H1 (cell line): ENCODE data around the gene ARHGEF25. TPM values are rescaled to one million over a fixed set of nuclear protein-coding genes. Genes with fewer than 3 reads are reported as not detected.
"Not testable (repeated sequence)": the region's sequence is repeated elsewhere in the genome, so short reads cannot be mapped to it uniquely, and the experiment has no call there.

ENCODE experiments used
- CTCF ChIA-PET: fragments of 300-600 bp; sonication (Branson Sonifier 250); formaldehyde crosslinking; loops from one replicate; lab custom pipeline; 2021; ENCODE audit not compliant: partially characterized antibody; lab: Charles Lee
- POLR2A ChIA-PET: fragments of 300-600 bp; sonication (Branson Sonifier 250); formaldehyde crosslinking; loops from one replicate; lab custom pipeline; 2021; ENCODE audit warnings: inconsistent platforms; ENCODE audit not compliant: partially characterized antibody; lab: Charles Lee
- DNase-seq, 2 experiments: peaks; one replicate each; pipeline versions ENCODE4 v3.0.0 to v3.0.0-alpha.2; 2010 to 2022; ENCODE audit warnings: low spot score in 2 of 2, low read depth in 1 of 2, mixed read lengths in 1 of 2
- FAIRE-seq: peaks from 2 replicates; lab custom pipeline; 2011; peaks lifted over from hg19 to GRCh38; lab: Jason Lieb, UNC
- H2AFZ ChIP-seq: 2 replicates; pipeline ENCODE4 v1.8.1; 2012; ENCODE audit warnings: low read length, inconsistent platforms
- H2AK5ac ChIP-seq: 2 replicates; pipeline ENCODE4 v1.6.1; 2013; ENCODE audit warnings: low read depth, low read length
- H2BK120ac ChIP-seq: replicated peaks from 2 replicates; pipeline ENCODE3; 2013; ENCODE audit warnings: low read depth, low read length, inconsistent platforms
- H2BK12ac ChIP-seq: 2 replicates; pipeline ENCODE4 v1.6.1; 2013; ENCODE audit warnings: low read depth, low read length
- H2BK15ac ChIP-seq: 2 replicates; pipeline ENCODE4 v1.6.1; 2013; ENCODE audit warnings: low read length
- H2BK20ac ChIP-seq: 2 replicates; pipeline ENCODE4 v1.6.1; 2013; ENCODE audit warnings: low read length
- H2BK5ac ChIP-seq: 2 replicates; pipeline ENCODE4 v1.6.1; 2013; ENCODE audit warnings: low read depth, low read length
- H3K14ac ChIP-seq: 2 replicates; pipeline ENCODE4 v1.6.1; 2013; ENCODE audit warnings: inconsistent platforms; ENCODE audit not compliant: insufficient read length
- H3K18ac ChIP-seq: 2 replicates; pipeline ENCODE4 v1.6.1; 2013; ENCODE audit warnings: low read length; ENCODE audit errors: extremely low read depth
- H3K23ac ChIP-seq: 2 replicates; pipeline ENCODE4 v1.6.1; 2013; ENCODE audit warnings: inconsistent platforms; ENCODE audit not compliant: insufficient read length
- H3K23me2 ChIP-seq: 2 replicates; pipeline ENCODE4 v1.6.1; 2013; ENCODE audit warnings: low read depth, low read length
- H3K27ac ChIP-seq: 2 replicates; pipeline ENCODE4 v1.6.1; 2011; ENCODE audit warnings: low read depth, low read length, inconsistent platforms
- H3K27me3 ChIP-seq, 4 experiments: replicated peaks in 1 of 4; 1 replicate in 1 of 4; 2 replicates in 3 of 4; pipeline versions ENCODE4 v1.6.1 to v1.8.1; 2011 to 2013; ENCODE audit warnings: low read length in 3 of 4, mild to moderate bottlenecking in 3 of 4, inconsistent platforms in 2 of 4, mixed read lengths in 2 of 4, moderate library complexity in 1 of 4; ENCODE audit not compliant: control insufficient read depth in 3 of 4, insufficient read depth in 3 of 4; ENCODE audit errors: extremely low read depth in 1 of 4
- H3K36me3 ChIP-seq, 4 experiments: 2 replicates each; pipeline versions ENCODE4 v1.6.1 to v1.8.1; 2011 to 2013; ENCODE audit warnings: mild to moderate bottlenecking in 4 of 4, low read length in 3 of 4, moderate library complexity in 2 of 4, control low read depth in 1 of 4, inconsistent platforms in 1 of 4; ENCODE audit not compliant: insufficient read depth in 4 of 4, control insufficient read depth in 2 of 4
- H3K4ac ChIP-seq: replicated peaks from 2 replicates; pipeline ENCODE3; 2013; ENCODE audit warnings: low read length, low read depth, mixed read lengths, inconsistent platforms; ENCODE audit not compliant: insufficient read length
- H3K4me1 ChIP-seq, 4 experiments: replicated peaks in 1 of 4; 1 replicate in 1 of 4; 2 replicates in 3 of 4; pipeline versions ENCODE4 v1.6.1 to v1.8.1; 2011 to 2013; ENCODE audit warnings: low read length in 3 of 4, inconsistent platforms in 2 of 4, mixed read lengths in 1 of 4; ENCODE audit not compliant: insufficient read depth in 4 of 4, control insufficient read depth in 3 of 4
- H3K4me2 ChIP-seq, 2 experiments: 2 replicates each; pipeline versions ENCODE4 v1.6.1 to v1.8.1; 2011 to 2013; ENCODE audit warnings: low read depth in 2 of 2, low read length in 2 of 2, control low read depth in 1 of 2, inconsistent platforms in 1 of 2, mild to moderate bottlenecking in 1 of 2; ENCODE audit not compliant: insufficient read depth in 1 of 2
- H3K4me3 ChIP-seq, 4 experiments: fragments of 200-600, 300-600 bp in 1 of 4; sonication (generic), shearing (Covaris generic), sonication (Bioruptor Twin) in 1 of 4; 2 replicates each; pipeline versions ENCODE4 v1.5.1 to v1.8.1; 2011 to 2016; ENCODE audit warnings: low read length in 4 of 4, low read depth in 3 of 4, control low read depth in 2 of 4, inconsistent platforms in 2 of 4, mild to moderate bottlenecking in 2 of 4, mixed read lengths in 1 of 4, moderate library complexity in 1 of 4; ENCODE audit not compliant: insufficient read depth in 2 of 4; ENCODE audit errors: extremely low read depth in 1 of 4
- H3K56ac ChIP-seq: replicated peaks from 2 replicates; pipeline ENCODE3; 2013; ENCODE audit warnings: low read depth, mild to moderate bottlenecking, mixed read lengths, low read length, inconsistent platforms; ENCODE audit not compliant: insufficient read length
- H3K79me1 ChIP-seq: 2 replicates; pipeline ENCODE4 v1.6.1; 2013; ENCODE audit warnings: low read depth, low read length, control low read depth
- H3K79me2 ChIP-seq, 2 experiments: 2 replicates each; pipeline versions ENCODE4 v1.6.1 to v1.8.1; 2012 to 2013; ENCODE audit warnings: low read length in 2 of 2, mild to moderate bottlenecking in 2 of 2, inconsistent platforms in 1 of 2; ENCODE audit not compliant: insufficient read depth in 2 of 2, control insufficient read depth in 1 of 2
- H3K9ac ChIP-seq, 4 experiments: replicated peaks in 1 of 4; 1 replicate in 1 of 4; 2 replicates in 3 of 4; pipeline versions ENCODE4 v1.6.1 to v1.8.1; 2011 to 2013; ENCODE audit warnings: low read depth in 3 of 4, low read length in 3 of 4, control low read depth in 2 of 4, mild to moderate bottlenecking in 2 of 4, moderate library complexity in 2 of 4, inconsistent platforms in 1 of 4; ENCODE audit errors: extremely low read depth in 1 of 4
- H3K9me3 ChIP-seq, 2 experiments: 2 replicates each; pipeline versions ENCODE4 v1.6.1 to v1.8.1; 2012 to 2013; ENCODE audit warnings: mild to moderate bottlenecking in 2 of 2, moderate library complexity in 2 of 2, control low read depth in 1 of 2, inconsistent platforms in 1 of 2, low read depth in 1 of 2, low read length in 1 of 2, mixed read lengths in 1 of 2; ENCODE audit not compliant: insufficient read depth in 2 of 2
- H4K20me1 ChIP-seq, 2 experiments: replicated peaks in 1 of 2; 2 replicates each; pipeline versions ENCODE3 to v1.8.1; 2011 to 2013; ENCODE audit warnings: inconsistent platforms in 2 of 2, low read length in 2 of 2, mild to moderate bottlenecking in 1 of 2; ENCODE audit not compliant: insufficient read depth in 2 of 2, control insufficient read depth in 1 of 2
- H4K5ac ChIP-seq: 2 replicates; pipeline ENCODE4 v1.6.1; 2013; ENCODE audit warnings: low read length, low read depth, mixed read lengths, inconsistent platforms; ENCODE audit not compliant: insufficient read length
- H4K8ac ChIP-seq: 2 replicates; pipeline ENCODE4 v1.8.0; 2013; ENCODE audit warnings: mild to moderate bottlenecking, moderate library complexity, low read length, inconsistent platforms; ENCODE audit not compliant: insufficient read depth; ENCODE audit errors: extremely low read depth
- H4K91ac ChIP-seq: replicated peaks from 2 replicates; pipeline ENCODE3; 2013; ENCODE audit warnings: low read length, mixed read lengths, inconsistent platforms; ENCODE audit not compliant: insufficient read length
- WGBS, 2 experiments: shearing (Covaris generic) in 1 of 2; methylation state at CpG; one replicate each; pipeline versions ENCODE4 v1.1.6 to v1.1.7; 2013 to 2015; ENCODE audit warnings: low lambda C conversion rate in 2 of 2, mixed read lengths in 2 of 2, inconsistent platforms in 1 of 2, low coverage in 1 of 2, missing lambda C conversion rate in 1 of 2; ENCODE audit not compliant: insufficient replicate concordance in 2 of 2, insufficient coverage in 1 of 2, insufficient read length in 1 of 2; ENCODE audit errors: extremely low coverage in 1 of 2, missing lambda C conversion rate in 1 of 2; 5-methylcytosine and 5-hydroxymethylcytosine counted together
- polyA plus RNA-seq, 7 experiments: library from polyadenylated mRNA; depleted of rRNA in 3 of 7; stranded (reverse) in 5 of 7; unstranded in 2 of 7; fragments of >200 nt in 5 of 7; fragments of 200-250 nt in 2 of 7; gene quantifications; 1 replicate in 5 of 7; 2 replicates in 1 of 7; 4 replicates in 1 of 7; pipeline versions ENCODE4 v1.2.1 to v1.2.3, GENCODE V29; 2011 to 2013; ENCODE audit warnings: missing spikeins in 2 of 7, mixed read lengths in 2 of 7
- total RNA-seq: library from RNA; stranded (reverse); fragmentation: NEBNext Ultra II Directional; extraction: Animal tissue kit (Norgen Biotek cat#: 25700); gene quantifications from 2 replicates; pipeline ENCODE4 v1.2.1, GENCODE V29; 2021

Gene ARHGEF25
- total and polyA plus RNA-seq, 2 of the 8 experiments (the other 6 are each of a cell fraction or from before 2014, with no cell fraction given): 5.9 to 8.8 TPM

GRCh38 chr12:57570438-57570837 lies 40.8 kb upstream of the ARHGEF25 start:
- not testable (repeated sequence) for H3K27ac ChIP-seq, DNase-seq, H3K4me1 ChIP-seq, H2BK120ac ChIP-seq, H3K4me2 ChIP-seq, H3K79me1 ChIP-seq, H3K23ac ChIP-seq, H3K14ac ChIP-seq, H2AFZ ChIP-seq, H3K9ac ChIP-seq, H4K8ac ChIP-seq, H4K20me1 ChIP-seq, H4K5ac ChIP-seq, H2BK5ac ChIP-seq, FAIRE-seq, H3K79me2 ChIP-seq, H2BK20ac ChIP-seq, H2BK15ac ChIP-seq, H3K4ac ChIP-seq, H2AK5ac ChIP-seq, H3K27me3 ChIP-seq, H3K18ac ChIP-seq, H3K56ac ChIP-seq, H3K9me3 ChIP-seq, H3K4me3 ChIP-seq, H2BK12ac ChIP-seq, H4K91ac ChIP-seq, H3K23me2 ChIP-seq
- CTCF ChIA-PET: interaction anchor here (0.8 to 6.1 kb wide), 4 partner anchors 14 to 155 kb away, joined by 3 to 62 read pairs (median 4); no protein-coding TSS in a partner anchor
- POLR2A ChIA-PET: interaction anchor here (0.7 to 1.3 kb wide), 4 partner anchors 20 to 53 kb away, joined by 3 to 4 read pairs (median 3); partner anchors contain the start of gene PIP4K2C
- peaks cover 14 to 67% (median 43%) of the 10 kb centered on the region in 4 experiments for H3K36me3 ChIP-seq
- 94% methylated on average over 13 of the region's 13 CpGs; no CpG with 5 or more reads in 1 of the 2 experiments for WGBS, 2 experiments
